Caco-2 (cell line): ENCODE measurements around the gene FA2H. TPM values are rescaled to one million over a fixed set of nuclear protein-coding genes. Genes with fewer than 3 reads are reported as not detected.

ENCODE experiments used
- BruUV-seq: library from RNA; stranded (reverse); fragments of 400-500 nt; replicated peaks from 2 replicates; lab custom pipeline; 2021; lab: Mats Ljungman, UMichigan
- CTCF ChIA-PET: fragments of 300-600 bp; sonication (Branson Sonifier 250); formaldehyde crosslinking; loops from one replicate; lab custom pipeline; 2022; ENCODE audit warnings: antibody characterized with exemption; lab: Charles Lee
- POLR2A ChIA-PET: fragments of 300-600 bp; sonication (Branson Sonifier 250); formaldehyde crosslinking; loops from one replicate; lab custom pipeline; 2022; ENCODE audit warnings: antibody characterized with exemption; lab: Charles Lee
- DNase-seq, 2 experiments: peaks; one replicate each; pipeline versions ENCODE4 v3.0.0 to v3.0.0-alpha.2; 2020 to 2022
- H3K27me3 ChIP-seq: replicated peaks from 2 replicates; pipeline ENCODE4 v1.6.0; 2011; ENCODE audit warnings: low read length; ENCODE audit not compliant: control insufficient read depth, insufficient read depth
- H3K36me3 ChIP-seq: 2 replicates; pipeline ENCODE4 v1.5.1; 2011; ENCODE audit warnings: low read length; ENCODE audit not compliant: control insufficient read depth, insufficient read depth
- H3K4me1 ChIP-seq: fragments of 250-450 bp; sonication (Bioruptor Pico); 2 replicates; pipeline ENCODE4 v1.5.1; 2020; ENCODE audit warnings: mild to moderate bottlenecking
- H3K4me3 ChIP-seq: 2 replicates; pipeline ENCODE4 v1.5.1; 2011; ENCODE audit warnings: low read depth, mild to moderate bottlenecking, control low read depth, low read length
- H3K9me3 ChIP-seq: fragments of 250-450 bp; sonication (Bioruptor Pico); 2 replicates; pipeline ENCODE4 v1.5.1; 2020; ENCODE audit warnings: mild to moderate bottlenecking, moderate library complexity
- H3K27ac Mint-ChIP-seq: one replicate; pipeline ENCODE4 v1.8.0; 2022; ENCODE audit warnings: mixed read lengths; ENCODE audit not compliant: unreplicated experiment
- H3K27me3 Mint-ChIP-seq: one replicate; pipeline ENCODE4 v1.8.0; 2022; ENCODE audit warnings: mixed read lengths; ENCODE audit not compliant: insufficient read depth, unreplicated experiment
- H3K36me3 Mint-ChIP-seq: one replicate; pipeline ENCODE4 v1.8.0; 2022; ENCODE audit warnings: mild to moderate bottlenecking, mixed read lengths; ENCODE audit not compliant: insufficient read depth, unreplicated experiment
- H3K4me1 Mint-ChIP-seq: one replicate; pipeline ENCODE4 v1.8.0; 2022; ENCODE audit warnings: low read depth, mixed read lengths; ENCODE audit not compliant: unreplicated experiment
- H3K4me3 Mint-ChIP-seq: one replicate; pipeline ENCODE4 v1.8.0; 2022; ENCODE audit warnings: mild to moderate bottlenecking, moderate library complexity, mixed read lengths; ENCODE audit not compliant: unreplicated experiment
- H3K9me3 Mint-ChIP-seq: one replicate; pipeline ENCODE4 v1.8.0; 2022; ENCODE audit warnings: mixed read lengths; ENCODE audit not compliant: unreplicated experiment
- CTCF ChIP-seq, 2 experiments: fragments of 200-600 bp in 1 of 2; IDR thresholded peaks; 1 replicate in 1 of 2; 2 replicates in 1 of 2; pipeline versions ENCODE4 v1.5.1 to v1.8.0; 2011 to 2022; ENCODE audit warnings: antibody characterized with exemption in 1 of 2, control low read depth in 1 of 2, inconsistent platforms in 1 of 2, low read depth in 1 of 2, low read length in 1 of 2, mild to moderate bottlenecking in 1 of 2, moderate library complexity in 1 of 2; ENCODE audit not compliant: insufficient read depth in 1 of 2, severe bottlenecking in 1 of 2, unreplicated experiment in 1 of 2
- intact Hi-C: fragments of 100-400 bp; cut with micrococcal nuclease; formaldehyde crosslinking; loops from one replicate; pipeline ENCODE4 v1.10.0; 2022; ENCODE audit not compliant: unreplicated experiment
- total RNA-seq: library from RNA; stranded (reverse); gene quantifications from 2 replicates; pipeline ENCODE4 v1.2.3, GENCODE V29; 2022

FA2H gene
- total RNA-seq, 1 experiment from 2014 or later: 21.3 TPM

- H3K4me3 ChIP-seq: no peak overlapping the region
- Mint-ChIP-seq H3K9me3 (no peaks in the 10 kb centered on the region), H3K4me3 (no peak overlapping the region), H3K36me3 (no peaks in the 10 kb centered on the region), H3K27me3 (no peaks in the 10 kb centered on the region), H3K4me1 (no peaks in the 10 kb centered on the region), H3K27ac (no peak overlapping the region)
- CTCF ChIA-PET: interaction anchor here (0.6 kb wide), 1 partner anchor 168 kb away, joined by 3 read pairs; no protein-coding TSS in a partner anchor
- BruUV-seq: no TSS peak
- H3K9me3 ChIP-seq: no peaks in the 10 kb centered on the region
- POLR2A ChIA-PET: no interaction called here
- H3K36me3 ChIP-seq: no peaks in the 10 kb centered on the region
- TF ChIP-seq CTCF (IDR thresholded peaks at IDR 0.05; ENCODE audit: insufficient read depth in 1 of 2, low read depth in 1 of 2, low read length in 1 of 2, severe bottlenecking in 1 of 2, unreplicated experiment in 1 of 2): no peak
- H3K27me3 ChIP-seq: no peaks in the 10 kb centered on the region
- DNase-seq: no peak
- intact Hi-C loops: no loop called here
- H3K4me1 ChIP-seq: no peaks in the 10 kb centered on the region
These were observed 17.3 kb downstream of the FA2H start for GRCh38 chr16:74757349-74757748.

- no TSS peak for BruUV-seq
- intact Hi-C loops: no loop called here
- ChIA-PET CTCF (no interaction called here), POLR2A (no interaction called here)
- H3K9me3 ChIP-seq: no peaks in the 10 kb centered on the region
- Mint-ChIP-seq H3K27ac (no peak overlapping the region), H3K36me3 (no peaks in the 10 kb centered on the region), H3K4me1 (no peaks in the 10 kb centered on the region), H3K9me3 (no peaks in the 10 kb centered on the region), H3K4me3 (no peak overlapping the region), H3K27me3 (no peaks in the 10 kb centered on the region)
- H3K4me1 ChIP-seq: no peaks in the 10 kb centered on the region
- TF ChIP-seq CTCF (IDR thresholded peaks at IDR 0.05; ENCODE audit: insufficient read depth in 1 of 2, low read depth in 1 of 2, low read length in 1 of 2, severe bottlenecking in 1 of 2, unreplicated experiment in 1 of 2): no peak
- no peaks in the 10 kb centered on the region for H3K36me3 ChIP-seq
- H3K27me3 ChIP-seq: no peaks in the 10 kb centered on the region
- DNase-seq: no peak
- H3K4me3 ChIP-seq: no peak overlapping the region
These were observed 18.4 kb downstream of the FA2H start for GRCh38 chr16:74756203-74756602.

- TF ChIP-seq CTCF (IDR thresholded peaks at IDR 0.05; ENCODE audit: insufficient read depth in 1 of 2, low read depth in 1 of 2, low read length in 1 of 2, severe bottlenecking in 1 of 2, unreplicated experiment in 1 of 2): no peak
- H3K36me3 ChIP-seq: no peaks in the 10 kb centered on the region
- H3K4me1 ChIP-seq: no peaks in the 10 kb centered on the region
- Mint-ChIP-seq H3K36me3 (peaks cover 6% of the 10 kb centered on the region), H3K27ac (no peak overlapping the region), H3K4me1 (no peaks in the 10 kb centered on the region), H3K27me3 (no peaks in the 10 kb centered on the region), H3K9me3 (no peaks in the 10 kb centered on the region), H3K4me3 (no peak overlapping the region)
- no peak for DNase-seq
- ChIA-PET CTCF (no interaction called here), POLR2A (no interaction called here)
- no peak overlapping the region for H3K4me3 ChIP-seq
- no TSS peak for BruUV-seq
- intact Hi-C loops: no loop called here
- H3K9me3 ChIP-seq: no peaks in the 10 kb centered on the region
- H3K27me3 ChIP-seq: no peaks in the 10 kb centered on the region
These were observed 21.4 kb downstream of the FA2H start for GRCh38 chr16:74753180-74753579.
